HG03280 (cell line): ENCODE data around the gene PPFIBP2.

Source experiments
- ATAC-seq: cut with Tn5 transposase; IDR thresholded peaks from one replicate; pipeline ENCODE4 v1.9.1; 2021; ENCODE audit warnings: mild to moderate bottlenecking, moderate library complexity; ENCODE audit not compliant: unreplicated experiment

The PPFIBP2 gene

GRCh38 chr11:7683571-7683970, 169.8 kb downstream of the PPFIBP2 start:
- ATAC-seq: no peak

GRCh38 chr11:7686761-7687160, 173.0 kb downstream of the PPFIBP2 start:
- no peak for ATAC-seq

GRCh38 chr11:7687386-7687785, 173.6 kb downstream of the PPFIBP2 start:
- ATAC-seq: no peak

- ATAC-seq: peak; percentile 79
Observed at GRCh38 chr11:7688238-7688826, 174.5 kb downstream of the PPFIBP2 start.

- ATAC-seq: no peak
Observed at GRCh38 chr11:7689239-7689638, 175.4 kb downstream of the PPFIBP2 start.

GRCh38 chr11:7690648-7691047, 176.8 kb downstream of the PPFIBP2 start:
- ATAC-seq: no peak

GRCh38 chr11:7691759-7692350, 178.1 kb downstream of the PPFIBP2 start:
- no peak for ATAC-seq

GRCh38 chr11:7692426-7692825, 178.6 kb downstream of the PPFIBP2 start:
- no peak for ATAC-seq

- peak; percentile 18 for ATAC-seq
Observed at GRCh38 chr11:7694235-7694634, 180.4 kb downstream of the PPFIBP2 start.

- ATAC-seq: no peak
Observed at GRCh38 chr11:7696424-7696823, 182.6 kb downstream of the PPFIBP2 start.
